Stomach (tissue), 4 donors: ENCODE measurements around the gene OR2H2.

Experiments
- CTCF ChIP-seq, 7 experiments: fragments of 450-650 bp in 4 of 7; fragments of 200-600 bp in 3 of 7; sonication (generic) in 3 of 7; IDR thresholded peaks; one replicate each; pipeline ENCODE4 v1.5.1; 2016 to 2019; ENCODE audit warnings: antibody characterized with exemption in 7 of 7, control low read depth in 2 of 7, mild to moderate bottlenecking in 1 of 7
- EP300 ChIP-seq: sonication (generic); formaldehyde crosslinking; IDR thresholded peaks from one replicate; pipeline ENCODE4 v1.6.1; 2017; ENCODE audit warnings: antibody characterized with exemption
- POLR2A ChIP-seq, 4 donors: fragments of 450-650 bp; IDR thresholded peaks; one replicate each; pipeline ENCODE4 v1.6.1; 2016; ENCODE audit warnings: antibody characterized with exemption in 4 of 4, control low read depth in 2 of 4, mild to moderate bottlenecking in 1 of 4, moderate library complexity in 1 of 4
- POLR2AphosphoS5 ChIP-seq, 3 donors: sonication (generic); formaldehyde crosslinking; IDR thresholded peaks; one replicate each; pipeline ENCODE4 v1.6.1; 2016; ENCODE audit warnings: antibody characterized with exemption in 3 of 3

GRCh38 chr6:29611426-29611825 lies 26.5 kb downstream of the OR2H2 start:
- TF ChIP-seq CTCF (IDR thresholded peaks at IDR 0.05), result no peak
- no peak for TF ChIP-seq EP300
- TF ChIP-seq POLR2A (IDR thresholded peaks at IDR 0.05), result no peak
- no peak for TF ChIP-seq POLR2AphosphoS5 (IDR thresholded peaks at IDR 0.05)
